ENCODE data around the gene IL26.

DNA sequence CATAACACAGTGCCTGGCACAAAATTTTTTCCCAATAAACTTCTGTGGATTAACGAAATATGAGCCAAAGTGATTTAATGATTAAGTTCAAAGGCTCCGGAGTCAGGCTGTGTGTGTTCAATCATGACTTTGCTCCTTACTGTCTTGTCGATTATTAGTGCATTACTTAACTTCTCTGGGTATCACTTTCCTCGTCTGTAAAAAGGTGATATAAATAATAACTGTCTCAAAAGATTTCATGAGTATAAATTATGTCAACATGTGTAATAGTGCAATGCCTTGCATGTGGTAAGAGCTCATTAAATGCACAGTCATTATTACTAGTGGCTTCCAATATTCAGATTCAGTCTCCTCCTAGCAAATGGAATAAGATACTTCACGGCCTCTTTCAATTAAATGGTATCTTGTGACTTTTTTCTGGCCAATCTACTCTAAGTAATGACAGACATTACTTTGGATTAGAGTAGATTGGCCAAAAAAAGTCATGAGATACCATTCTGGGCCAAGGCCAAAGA, 59.2 kb downstream of the IL26 start:
- TF ChIP-seq, protein P1, sequence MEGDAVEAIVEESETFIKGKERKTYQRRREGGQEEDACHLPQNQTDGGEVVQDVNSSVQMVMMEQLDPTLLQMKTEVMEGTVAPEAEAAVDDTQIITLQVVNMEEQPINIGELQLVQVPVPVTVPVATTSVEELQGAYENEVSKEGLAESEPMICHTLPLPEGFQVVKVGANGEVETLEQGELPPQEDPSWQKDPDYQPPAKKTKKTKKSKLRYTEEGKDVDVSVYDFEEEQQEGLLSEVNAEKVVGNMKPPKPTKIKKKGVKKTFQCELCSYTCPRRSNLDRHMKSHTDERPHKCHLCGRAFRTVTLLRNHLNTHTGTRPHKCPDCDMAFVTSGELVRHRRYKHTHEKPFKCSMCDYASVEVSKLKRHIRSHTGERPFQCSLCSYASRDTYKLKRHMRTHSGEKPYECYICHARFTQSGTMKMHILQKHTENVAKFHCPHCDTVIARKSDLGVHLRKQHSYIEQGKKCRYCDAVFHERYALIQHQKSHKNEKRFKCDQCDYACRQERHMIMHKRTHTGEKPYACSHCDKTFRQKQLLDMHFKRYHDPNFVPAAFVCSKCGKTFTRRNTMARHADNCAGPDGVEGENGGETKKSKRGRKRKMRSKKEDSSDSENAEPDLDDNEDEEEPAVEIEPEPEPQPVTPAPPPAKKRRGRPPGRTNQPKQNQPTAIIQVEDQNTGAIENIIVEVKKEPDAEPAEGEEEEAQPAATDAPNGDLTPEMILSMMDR (IDR thresholded peaks at IDR 0.05; ENCODE audit: low read depth, low read length, poor library complexity, severe bottlenecking): no peak
- no peak for TF ChIP-seq EZH2phosphoT487 (IDR thresholded peaks at IDR 0.05; ENCODE audit: borderline replicate concordance, low read length)
